ENCODE results near the gene COL1A1. TPM values are rescaled to one million over a fixed set of nuclear protein-coding genes. Genes with fewer than 3 reads are reported as not detected.

Gene COL1A1
- polyA plus RNA-seq, 1 of the 3 experiments (the other 2 are of a cell fraction) = 1,461 TPM

DNA sequence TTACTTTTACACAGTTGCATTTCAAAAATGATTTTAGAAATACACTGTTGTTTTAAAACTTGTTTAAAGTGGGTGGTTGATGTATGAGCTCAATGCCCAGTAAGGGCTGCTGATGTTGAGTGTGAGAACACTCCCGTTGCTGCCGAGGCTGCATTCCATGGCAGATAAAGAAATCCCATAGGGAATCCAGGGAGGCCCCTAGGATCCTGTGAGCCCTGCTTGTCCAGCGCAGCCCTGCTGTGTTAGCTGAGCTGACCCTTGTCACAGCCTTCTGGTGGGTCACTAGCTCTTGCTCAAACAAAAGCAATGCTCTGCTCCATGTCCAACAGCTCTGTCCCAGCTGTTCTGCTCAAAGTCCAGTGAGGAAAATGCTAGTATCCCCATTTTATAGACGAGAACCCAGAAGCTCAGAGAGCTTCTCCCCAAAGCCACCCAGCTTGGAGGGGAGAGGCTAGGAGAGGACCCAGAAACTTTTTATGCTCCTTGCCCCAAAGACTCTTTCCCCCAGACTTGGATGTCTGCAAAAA lies 18.6 kb upstream of the COL1A1 start:
- WGBS (ENCODE audit: low lambda C conversion rate) = 43% methylated on average over 4 of the region's 4 CpGs
- TF ChIP-seq JUND (IDR thresholded peaks at IDR 0.05) (no peak), MXI1 (IDR thresholded peaks at IDR 0.05; ENCODE audit: low read depth, low read length) (no peak), REST (IDR thresholded peaks at IDR 0.05; ENCODE audit: low read depth, low read length) (no peak), RAD21 (IDR thresholded peaks at IDR 0.05; ENCODE audit: low read length) (no peak), RCOR1 (IDR thresholded peaks at IDR 0.05; ENCODE audit: low read length) (no peak), IRF3 (IDR thresholded peaks at IDR 0.05; ENCODE audit: low read depth, low read length) (no peak), USF2 (IDR thresholded peaks at IDR 0.05; ENCODE audit: borderline replicate concordance, low read depth, low read length) (no peak), RFX5 (IDR thresholded peaks at IDR 0.05; ENCODE audit: low read length) (no peak), EZH2phosphoT487 (IDR thresholded peaks at IDR 0.05; ENCODE audit: borderline replicate concordance, low read depth) (no peak)
- POLR2A ChIA-PET = interaction anchor here (0.7 kb wide), 1 partner anchor 9 kb away, joined by 5 read pairs; no protein-coding TSS in a partner anchor
- peak overlapping the region; percentile 81 for H3K9ac ChIP-seq
- no peaks in the 10 kb centered on the region for H3K9me3 ChIP-seq
- H3K36me3 ChIP-seq (replicated peaks in 1 of 2; ENCODE audit: control insufficient read depth in 1 of 2, insufficient read depth in 2 of 2, low read length in 1 of 2) = no peaks in the 10 kb centered on the region
- H3F3A ChIP-seq (replicated peaks; ENCODE audit: insufficient read depth) = peaks cover 75% of the 10 kb centered on the region
- H4K20me1 ChIP-seq (ENCODE audit: insufficient read depth) = no peaks in the 10 kb centered on the region; the same call in 1 of the 2 replicates
- H3K4me3 ChIP-seq (ENCODE audit: low read depth in 2 of 2, low read length in 1 of 2) = peak overlapping the region; percentile 30 to 58; a peak in 3 of 4 replicates
- peak overlapping the region; percentile 76 for H3K4me2 ChIP-seq
- H2AFZ ChIP-seq (ENCODE audit: low read depth) = no peak overlapping the region
- no peaks in the 10 kb centered on the region for H3K27me3 ChIP-seq (ENCODE audit: insufficient read depth)
- peaks cover 7 to 68% of the 10 kb centered on the region in 2 experiments for H3K4me1 ChIP-seq (ENCODE audit: control insufficient read depth in 1 of 2, insufficient read depth in 2 of 2, low read depth in 1 of 2, low read length in 1 of 2)
- no peak for DNase-seq
- H3K79me2 ChIP-seq (ENCODE audit: insufficient read depth) = no peaks in the 10 kb centered on the region
- peak overlapping the region; percentile 80 to 100 for H3K27ac ChIP-seq (ENCODE audit: low read depth in 2 of 2, low read length in 1 of 2)
- CTCF ChIA-PET = interaction anchor here (0.9 to 25.6 kb wide), 4 partner anchors 14 to 67 kb away, joined by 3 to 2150 read pairs (median 99); partner anchors contain the start of genes COL1A1 and TMEM92
- no peaks in the 10 kb centered on the region for H3K9me2 ChIP-seq

- no peak for DNase-seq
- Histone ChIP-seq H3K9ac (peak overlapping the region; percentile 81), H2AFZ (ENCODE audit: low read depth) (no peak overlapping the region), H3K27me3 (ENCODE audit: insufficient read depth) (no peaks in the 10 kb centered on the region), H3F3A (replicated peaks; ENCODE audit: insufficient read depth) (peaks cover 75% of the 10 kb centered on the region), H3K4me2 (peak overlapping the region; percentile 76), H3K4me3 (ENCODE audit: low read depth in 2 of 2, low read length in 1 of 2) (peak overlapping the region; percentile 30 to 58; a peak in 3 of 4 replicates), H4K20me1 (ENCODE audit: insufficient read depth) (no peaks in the 10 kb centered on the region; the same call in 1 of the 2 replicates), H3K9me3 (no peaks in the 10 kb centered on the region), H3K27ac (ENCODE audit: low read depth in 2 of 2, low read length in 1 of 2) (peak overlapping the region; percentile 80 to 100; a peak in 3 of 4 replicates), H3K4me1 (ENCODE audit: control insufficient read depth in 1 of 2, insufficient read depth in 2 of 2, low read depth in 1 of 2, low read length in 1 of 2) (peaks cover 7 to 68% of the 10 kb centered on the region in 2 experiments), H3K9me2 (no peaks in the 10 kb centered on the region), H3K36me3 (replicated peaks in 1 of 2; ENCODE audit: control insufficient read depth in 1 of 2, insufficient read depth in 2 of 2, low read length in 1 of 2) (no peaks in the 10 kb centered on the region), H3K79me2 (ENCODE audit: insufficient read depth) (no peaks in the 10 kb centered on the region)
- WGBS (ENCODE audit: low lambda C conversion rate) = 3% methylated on average over 5 of the region's 5 CpGs
- ChIA-PET CTCF (interaction anchor here (0.9 to 25.6 kb wide), 3 partner anchors 14 to 68 kb away, joined by 3 to 2150 read pairs (median 195); partner anchors contain the start of genes COL1A1 and TMEM92), POLR2A (interaction anchor here (0.7 kb wide), 1 partner anchor 9 kb away, joined by 5 read pairs; no protein-coding TSS in a partner anchor)
- no peak for TF ChIP-seq GATA2 (CRISPR knock-in tag; IDR thresholded peaks at IDR 0.05)
- TF ChIP-seq RCOR1 (IDR thresholded peaks at IDR 0.05; ENCODE audit: low read length) = no peak
- TF ChIP-seq YY1 (IDR thresholded peaks at IDR 0.05; ENCODE audit: low read depth) = peak; percentile 24; the same call in 1 of the 2 replicates
- peak; percentile 84 for TF ChIP-seq NFIC (IDR thresholded peaks at IDR 0.05; ENCODE audit: borderline replicate concordance)
- TF ChIP-seq RXRA (IDR thresholded peaks at IDR 0.05; ENCODE audit: borderline replicate concordance, low read depth) = peak; percentile 96
- TF ChIP-seq, protein P1, sequence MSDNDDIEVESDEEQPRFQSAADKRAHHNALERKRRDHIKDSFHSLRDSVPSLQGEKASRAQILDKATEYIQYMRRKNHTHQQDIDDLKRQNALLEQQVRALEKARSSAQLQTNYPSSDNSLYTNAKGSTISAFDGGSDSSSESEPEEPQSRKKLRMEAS (IDR thresholded peaks at IDR 0.05; ENCODE audit: low read depth) = peak; percentile 80
- TF ChIP-seq GABPA (IDR thresholded peaks at IDR 0.05; ENCODE audit: low read depth) = peak; percentile 49
- peak; percentile 91 for TF ChIP-seq TCF12 (IDR thresholded peaks at IDR 0.05)
- TF ChIP-seq, protein P2, sequence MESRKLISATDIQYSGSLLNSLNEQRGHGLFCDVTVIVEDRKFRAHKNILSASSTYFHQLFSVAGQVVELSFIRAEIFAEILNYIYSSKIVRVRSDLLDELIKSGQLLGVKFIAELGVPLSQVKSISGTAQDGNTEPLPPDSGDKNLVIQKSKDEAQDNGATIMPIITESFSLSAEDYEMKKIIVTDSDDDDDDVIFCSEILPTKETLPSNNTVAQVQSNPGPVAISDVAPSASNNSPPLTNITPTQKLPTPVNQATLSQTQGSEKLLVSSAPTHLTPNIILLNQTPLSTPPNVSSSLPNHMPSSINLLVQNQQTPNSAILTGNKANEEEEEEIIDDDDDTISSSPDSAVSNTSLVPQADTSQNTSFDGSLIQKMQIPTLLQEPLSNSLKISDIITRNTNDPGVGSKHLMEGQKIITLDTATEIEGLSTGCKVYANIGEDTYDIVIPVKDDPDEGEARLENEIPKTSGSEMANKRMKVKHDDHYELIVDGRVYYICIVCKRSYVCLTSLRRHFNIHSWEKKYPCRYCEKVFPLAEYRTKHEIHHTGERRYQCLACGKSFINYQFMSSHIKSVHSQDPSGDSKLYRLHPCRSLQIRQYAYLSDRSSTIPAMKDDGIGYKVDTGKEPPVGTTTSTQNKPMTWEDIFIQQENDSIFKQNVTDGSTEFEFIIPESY (IDR thresholded peaks at IDR 0.05; ENCODE audit: borderline replicate concordance, low read depth) = peak; percentile 82; the same call in 1 of the 2 replicates
- TF ChIP-seq NRF1 (IDR thresholded peaks at IDR 0.05; ENCODE audit: low read depth, low read length) = no peak
- TF ChIP-seq POLR2AphosphoS5 (IDR thresholded peaks at IDR 0.05; ENCODE audit: low read depth, low read length) = peak; percentile 85
- TF ChIP-seq JUND (IDR thresholded peaks at IDR 0.05) = peak; percentile 90
- TF ChIP-seq FOXM1 (IDR thresholded peaks at IDR 0.05; ENCODE audit: low read depth) = peak; percentile 89; the same call in 1 of the 2 replicates
Observed at GRCh38 chr17:50219342-50219741, 17.9 kb upstream of the COL1A1 start.
